GM12891 (cell line): Measurements from ENCODE around the gene TMEM131.

Experiments
- POLR2A ChIP-seq: IDR thresholded peaks from 2 replicates; pipeline ENCODE4 v1.6.1; 2011; ENCODE audit warnings: low read depth, low read length, control low read depth
- POLR2AphosphoS5 ChIP-seq: IDR thresholded peaks from 2 replicates; pipeline ENCODE4 v1.6.1; 2011; ENCODE audit warnings: low read depth, low read length, control low read depth

GRCh38 chr2:97974471-97974870, 21.3 kb downstream of the TMEM131 start:
- TF ChIP-seq POLR2A (no peak), POLR2AphosphoS5 (no peak)
